Erythroblast (primary cell): Measurements from ENCODE around the gene CEACAM21.

Source experiments
- GATA1 ChIP-seq: IDR thresholded peaks from 2 replicates; pipeline ENCODE4 v1.6.1; 2011; ENCODE audit warnings: low read depth, mild to moderate bottlenecking, control low read depth, low read length, moderate library complexity
- POLR2A ChIP-seq: IDR thresholded peaks from 2 replicates; pipeline ENCODE4 v1.6.1; 2011; ENCODE audit warnings: mild to moderate bottlenecking, low read length

- TF ChIP-seq POLR2A, result no peak
- no peak for TF ChIP-seq GATA1
These were observed at the start of gene CEACAM21 for GRCh38 chr19:41575998-41576397.
